Esophagus muscularis mucosa (tissue), 4 donors: ENCODE results near the gene LIN7B.

ENCODE experiments used
- EP300 ChIP-seq: sonication (generic); formaldehyde crosslinking; IDR thresholded peaks from one replicate; pipeline ENCODE4 v1.6.1; 2017; ENCODE audit warnings: antibody characterized with exemption
- POLR2A ChIP-seq: fragments of 450-650 bp; IDR thresholded peaks from one replicate; pipeline ENCODE4 v1.6.1; 2017; ENCODE audit warnings: antibody characterized with exemption, moderate library complexity, mild to moderate bottlenecking, low read depth
- TF ChIP-seq, protein P1 (sequence below), 3 experiments: fragments of 200-600 bp in 2 of 3; fragments of 450-650 bp in 1 of 3; sonication (generic) in 2 of 3; IDR thresholded peaks; one replicate each; pipeline ENCODE4 v1.5.1; 2017 to 2019; ENCODE audit warnings: antibody characterized with exemption in 3 of 3, mild to moderate bottlenecking in 2 of 3, moderate library complexity in 1 of 3

DNA sequence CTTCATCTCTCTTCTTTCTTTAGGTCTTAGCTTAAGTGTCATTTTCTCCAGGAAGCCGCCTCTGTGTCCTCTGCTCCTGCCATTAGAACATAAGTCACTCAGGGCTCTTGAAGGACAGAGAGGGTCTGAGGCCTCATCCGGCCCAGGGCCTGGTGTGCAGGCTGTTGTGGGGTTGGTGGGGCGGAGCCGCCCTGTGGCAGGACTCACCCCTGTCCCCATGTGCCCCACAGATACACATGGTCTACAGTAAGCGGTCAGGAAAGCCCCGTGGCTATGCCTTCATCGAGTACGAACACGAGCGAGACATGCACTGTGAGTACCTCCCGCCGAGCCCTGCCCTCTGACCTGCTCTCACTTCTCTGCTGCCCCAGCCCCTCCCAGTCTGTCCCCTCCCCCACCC, 13.0 kb upstream of the LIN7B start:
- TF ChIP-seq POLR2A (no peak), EP300 (no peak)
- TF ChIP-seq, protein P1, sequence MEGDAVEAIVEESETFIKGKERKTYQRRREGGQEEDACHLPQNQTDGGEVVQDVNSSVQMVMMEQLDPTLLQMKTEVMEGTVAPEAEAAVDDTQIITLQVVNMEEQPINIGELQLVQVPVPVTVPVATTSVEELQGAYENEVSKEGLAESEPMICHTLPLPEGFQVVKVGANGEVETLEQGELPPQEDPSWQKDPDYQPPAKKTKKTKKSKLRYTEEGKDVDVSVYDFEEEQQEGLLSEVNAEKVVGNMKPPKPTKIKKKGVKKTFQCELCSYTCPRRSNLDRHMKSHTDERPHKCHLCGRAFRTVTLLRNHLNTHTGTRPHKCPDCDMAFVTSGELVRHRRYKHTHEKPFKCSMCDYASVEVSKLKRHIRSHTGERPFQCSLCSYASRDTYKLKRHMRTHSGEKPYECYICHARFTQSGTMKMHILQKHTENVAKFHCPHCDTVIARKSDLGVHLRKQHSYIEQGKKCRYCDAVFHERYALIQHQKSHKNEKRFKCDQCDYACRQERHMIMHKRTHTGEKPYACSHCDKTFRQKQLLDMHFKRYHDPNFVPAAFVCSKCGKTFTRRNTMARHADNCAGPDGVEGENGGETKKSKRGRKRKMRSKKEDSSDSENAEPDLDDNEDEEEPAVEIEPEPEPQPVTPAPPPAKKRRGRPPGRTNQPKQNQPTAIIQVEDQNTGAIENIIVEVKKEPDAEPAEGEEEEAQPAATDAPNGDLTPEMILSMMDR (IDR thresholded peaks at IDR 0.05), result no peak
